ENCODE results near the gene SDF2.

DNA sequence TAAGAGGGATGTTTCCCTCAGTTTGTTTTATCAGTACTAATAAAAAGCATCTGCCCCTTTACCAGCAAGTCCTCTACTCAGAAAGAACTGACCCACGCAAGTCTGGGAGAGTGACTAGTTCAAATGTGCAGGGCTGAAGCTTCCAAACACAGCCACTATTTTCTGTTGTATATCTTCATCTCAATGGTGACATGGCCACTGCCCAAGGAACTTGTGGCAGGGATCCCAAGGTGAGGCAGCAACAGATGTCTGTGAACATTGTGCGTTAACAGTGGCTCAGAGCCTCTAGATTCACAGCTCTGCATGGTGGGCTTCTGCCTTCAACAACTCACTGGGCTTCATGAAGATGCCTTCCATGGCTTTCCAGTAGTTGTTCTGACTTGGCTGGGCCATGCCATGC, 13.0 kb downstream of the SDF2 start:
- TF ChIP-seq, protein P1, sequence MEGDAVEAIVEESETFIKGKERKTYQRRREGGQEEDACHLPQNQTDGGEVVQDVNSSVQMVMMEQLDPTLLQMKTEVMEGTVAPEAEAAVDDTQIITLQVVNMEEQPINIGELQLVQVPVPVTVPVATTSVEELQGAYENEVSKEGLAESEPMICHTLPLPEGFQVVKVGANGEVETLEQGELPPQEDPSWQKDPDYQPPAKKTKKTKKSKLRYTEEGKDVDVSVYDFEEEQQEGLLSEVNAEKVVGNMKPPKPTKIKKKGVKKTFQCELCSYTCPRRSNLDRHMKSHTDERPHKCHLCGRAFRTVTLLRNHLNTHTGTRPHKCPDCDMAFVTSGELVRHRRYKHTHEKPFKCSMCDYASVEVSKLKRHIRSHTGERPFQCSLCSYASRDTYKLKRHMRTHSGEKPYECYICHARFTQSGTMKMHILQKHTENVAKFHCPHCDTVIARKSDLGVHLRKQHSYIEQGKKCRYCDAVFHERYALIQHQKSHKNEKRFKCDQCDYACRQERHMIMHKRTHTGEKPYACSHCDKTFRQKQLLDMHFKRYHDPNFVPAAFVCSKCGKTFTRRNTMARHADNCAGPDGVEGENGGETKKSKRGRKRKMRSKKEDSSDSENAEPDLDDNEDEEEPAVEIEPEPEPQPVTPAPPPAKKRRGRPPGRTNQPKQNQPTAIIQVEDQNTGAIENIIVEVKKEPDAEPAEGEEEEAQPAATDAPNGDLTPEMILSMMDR (IDR thresholded peaks at IDR 0.05; ENCODE audit: low read depth, low read length), result no peak
- no peak for TF ChIP-seq EZH2phosphoT487 (IDR thresholded peaks at IDR 0.05; ENCODE audit: low read depth)
